ENCODE results near the gene RFNG. TPM values are rescaled to one million over a fixed set of nuclear protein-coding genes. Genes with fewer than 3 reads are reported as not detected.

Gene RFNG
- total and polyA plus RNA-seq, 2 of the 13 experiments (the other 11 are each of a cell fraction or from before 2014, with no cell fraction given): 61.4 to 64.0 TPM

GRCh38 chr17:82001571-82002056 lies 50.0 kb downstream of the RFNG start (continued):
- TF ChIP-seq PAX8 (CRISPR knock-in tag; IDR thresholded peaks at IDR 0.05; ENCODE audit: borderline replicate concordance): no peak
- no peak for TF ChIP-seq TRAFD1 (CRISPR knock-in tag; IDR thresholded peaks at IDR 0.05; ENCODE audit: borderline replicate concordance)
- peak; percentile 14; the same call in 1 of the 2 replicates for TF ChIP-seq MTA1 (CRISPR knock-in tag; IDR thresholded peaks at IDR 0.05; ENCODE audit: borderline replicate concordance)
- no peak for TF ChIP-seq ZNF670 (CRISPR knock-in tag; IDR thresholded peaks at IDR 0.05; ENCODE audit: borderline replicate concordance)
- 0 out of 2 replicates have a peak, but pooled peaks have one; percentile 16 for TF ChIP-seq ZNF33B (CRISPR knock-in tag; IDR thresholded peaks at IDR 0.05)
- TF ChIP-seq REST (IDR thresholded peaks at IDR 0.05; ENCODE audit: borderline replicate concordance in 1 of 2, low read depth in 1 of 2, low read length in 2 of 2): no peak
- no peak for TF ChIP-seq ZSCAN30 (CRISPR knock-in tag; IDR thresholded peaks at IDR 0.05)
- no peak for TF ChIP-seq ATF1 (CRISPR knock-in tag; IDR thresholded peaks at IDR 0.05)
- TF ChIP-seq ATF3 (CRISPR knock-in tag; IDR thresholded peaks at IDR 0.05): no peak
- TF ChIP-seq ATF4 (CRISPR knock-in tag; IDR thresholded peaks at IDR 0.05): no peak
- no peak for TF ChIP-seq ZNF496 (CRISPR knock-in tag; IDR thresholded peaks at IDR 0.05; ENCODE audit: insufficient replicate concordance)
- TF ChIP-seq ZBTB38 (CRISPR knock-in tag; IDR thresholded peaks at IDR 0.05): peak; percentile 90
- no peak for TF ChIP-seq MED1 (CRISPR knock-in tag; IDR thresholded peaks at IDR 0.05)
- TF ChIP-seq ELF1 (CRISPR knock-in tag; IDR thresholded peaks at IDR 0.05): no peak
- TF ChIP-seq NR1H2 (CRISPR knock-in tag; IDR thresholded peaks at IDR 0.05; ENCODE audit: borderline replicate concordance, low read depth): no peak
- TF ChIP-seq KDM6A (CRISPR knock-in tag; IDR thresholded peaks at IDR 0.05; ENCODE audit: low read depth): no peak
- TF ChIP-seq ZNF883 (CRISPR knock-in tag; IDR thresholded peaks at IDR 0.05; ENCODE audit: not compliant biosample characterization): peak; percentile 1
- TF ChIP-seq ZZZ3 (CRISPR knock-in tag; IDR thresholded peaks at IDR 0.05; ENCODE audit: borderline replicate concordance): no peak
- TF ChIP-seq MYPOP (CRISPR knock-in tag; IDR thresholded peaks at IDR 0.05): no peak
- TF ChIP-seq ZNF724P (CRISPR knock-in tag; IDR thresholded peaks at IDR 0.05; ENCODE audit: borderline replicate concordance): peak; percentile 36; the same call in 1 of the 2 replicates
- no peak for TF ChIP-seq NRL (CRISPR knock-in tag; IDR thresholded peaks at IDR 0.05; ENCODE audit: borderline replicate concordance)
- no peak for TF ChIP-seq ATM (IDR thresholded peaks at IDR 0.05; ENCODE audit: borderline replicate concordance)
